OCI-LY7 (cell line): ENCODE measurements around the gene WDR74.

ENCODE experiments used
- EZH2phosphoT487 ChIP-seq: fragments of 200-600 bp; sonication (generic); IDR thresholded peaks from 2 replicates; pipeline ENCODE4 v1.6.1; 2018; ENCODE audit warnings: low read depth, borderline replicate concordance, mild to moderate bottlenecking, mixed run types, antibody characterized with exemption, low read length, moderate library complexity, mixed read lengths
- TF ChIP-seq, protein P1 (sequence below): fragments of 200-600 bp; sonication (generic); conservative IDR thresholded peaks from 2 replicates; pipeline ENCODE4 v1.5.1; 2014; ENCODE audit warnings: mild to moderate bottlenecking, antibody characterized with exemption, low read length, moderate library complexity, mixed read lengths

DNA sequence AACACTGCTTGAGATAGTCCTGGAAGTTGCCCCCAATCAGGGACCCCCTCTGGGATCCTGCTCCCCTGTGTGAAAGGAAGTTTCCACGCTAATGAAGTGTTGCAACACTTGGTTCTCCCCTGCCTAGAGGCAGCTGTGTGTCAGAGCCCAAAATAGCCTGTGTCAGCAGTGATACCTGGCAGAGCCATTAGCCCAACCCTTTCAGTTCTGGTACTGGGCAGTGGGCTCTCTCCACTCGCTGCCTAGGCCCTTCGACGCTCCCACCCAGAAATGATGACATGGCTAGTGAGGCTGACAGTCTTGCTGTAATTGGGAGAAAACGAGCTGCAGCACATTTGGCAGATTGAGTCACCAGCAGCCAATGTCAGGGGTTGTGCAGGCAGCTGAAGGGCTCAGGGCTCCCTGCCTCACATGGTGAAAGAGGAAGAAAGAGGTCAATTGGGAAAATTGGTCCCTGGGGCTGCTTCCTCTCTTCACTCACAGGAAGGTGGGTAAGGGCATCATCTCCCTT is 32.7 kb downstream of the WDR74 start:
- TF ChIP-seq, protein P1, sequence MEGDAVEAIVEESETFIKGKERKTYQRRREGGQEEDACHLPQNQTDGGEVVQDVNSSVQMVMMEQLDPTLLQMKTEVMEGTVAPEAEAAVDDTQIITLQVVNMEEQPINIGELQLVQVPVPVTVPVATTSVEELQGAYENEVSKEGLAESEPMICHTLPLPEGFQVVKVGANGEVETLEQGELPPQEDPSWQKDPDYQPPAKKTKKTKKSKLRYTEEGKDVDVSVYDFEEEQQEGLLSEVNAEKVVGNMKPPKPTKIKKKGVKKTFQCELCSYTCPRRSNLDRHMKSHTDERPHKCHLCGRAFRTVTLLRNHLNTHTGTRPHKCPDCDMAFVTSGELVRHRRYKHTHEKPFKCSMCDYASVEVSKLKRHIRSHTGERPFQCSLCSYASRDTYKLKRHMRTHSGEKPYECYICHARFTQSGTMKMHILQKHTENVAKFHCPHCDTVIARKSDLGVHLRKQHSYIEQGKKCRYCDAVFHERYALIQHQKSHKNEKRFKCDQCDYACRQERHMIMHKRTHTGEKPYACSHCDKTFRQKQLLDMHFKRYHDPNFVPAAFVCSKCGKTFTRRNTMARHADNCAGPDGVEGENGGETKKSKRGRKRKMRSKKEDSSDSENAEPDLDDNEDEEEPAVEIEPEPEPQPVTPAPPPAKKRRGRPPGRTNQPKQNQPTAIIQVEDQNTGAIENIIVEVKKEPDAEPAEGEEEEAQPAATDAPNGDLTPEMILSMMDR: no peak
- TF ChIP-seq EZH2phosphoT487: no peak
